GM10266 (cell line): Measurements from ENCODE around the gene FNDC11.
A peak's percentile ranks its signal among the peaks of the same experiment; 100 is the strongest.

Source experiments
- DNase-seq: peaks from one replicate; pipeline ENCODE4 v3.0.0; 2012; ENCODE audit errors: extremely low spot score
- CTCF ChIP-seq: IDR thresholded peaks from 2 replicates; pipeline ENCODE4 v1.5.1; 2012; ENCODE audit warnings: mild to moderate bottlenecking, low read depth; ENCODE audit not compliant: control insufficient read depth, insufficient read depth; ENCODE audit errors: missing control alignments

Gene FNDC11

GRCh38 chr20:63576311-63576710 lies 22.4 kb downstream of the FNDC11 start:
- no peak for TF ChIP-seq CTCF
- no peak for DNase-seq

DNA sequence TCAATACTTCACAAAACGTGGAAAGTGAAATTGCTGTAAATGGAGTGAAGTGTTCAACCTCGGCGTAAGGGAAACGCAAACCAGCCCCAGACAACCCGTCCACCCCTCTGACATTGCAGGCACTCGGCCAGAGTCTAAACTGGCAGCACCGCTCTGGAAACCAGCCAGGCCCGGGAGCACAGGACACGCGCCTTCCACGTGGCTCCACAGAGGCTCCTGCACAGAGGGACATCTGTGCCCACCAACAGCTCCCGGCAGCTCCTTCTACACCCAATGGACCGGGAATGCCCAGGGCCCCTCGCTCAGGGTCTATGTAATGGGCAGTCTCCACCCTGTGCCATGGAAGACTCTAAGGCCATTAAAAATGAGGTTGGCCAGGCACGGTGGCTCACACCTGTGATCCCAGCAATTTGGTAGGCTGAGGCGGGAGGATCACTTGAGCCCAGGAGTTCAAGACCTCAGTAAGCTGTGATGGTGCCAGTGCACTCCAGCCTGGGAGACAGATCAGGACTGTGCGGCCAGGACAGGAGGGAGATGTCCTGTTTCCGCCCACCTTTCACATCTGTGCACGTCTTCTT lies 23.4 kb downstream of the FNDC11 start:
- DNase-seq, result no peak
- TF ChIP-seq CTCF, result no peak

DNA sequence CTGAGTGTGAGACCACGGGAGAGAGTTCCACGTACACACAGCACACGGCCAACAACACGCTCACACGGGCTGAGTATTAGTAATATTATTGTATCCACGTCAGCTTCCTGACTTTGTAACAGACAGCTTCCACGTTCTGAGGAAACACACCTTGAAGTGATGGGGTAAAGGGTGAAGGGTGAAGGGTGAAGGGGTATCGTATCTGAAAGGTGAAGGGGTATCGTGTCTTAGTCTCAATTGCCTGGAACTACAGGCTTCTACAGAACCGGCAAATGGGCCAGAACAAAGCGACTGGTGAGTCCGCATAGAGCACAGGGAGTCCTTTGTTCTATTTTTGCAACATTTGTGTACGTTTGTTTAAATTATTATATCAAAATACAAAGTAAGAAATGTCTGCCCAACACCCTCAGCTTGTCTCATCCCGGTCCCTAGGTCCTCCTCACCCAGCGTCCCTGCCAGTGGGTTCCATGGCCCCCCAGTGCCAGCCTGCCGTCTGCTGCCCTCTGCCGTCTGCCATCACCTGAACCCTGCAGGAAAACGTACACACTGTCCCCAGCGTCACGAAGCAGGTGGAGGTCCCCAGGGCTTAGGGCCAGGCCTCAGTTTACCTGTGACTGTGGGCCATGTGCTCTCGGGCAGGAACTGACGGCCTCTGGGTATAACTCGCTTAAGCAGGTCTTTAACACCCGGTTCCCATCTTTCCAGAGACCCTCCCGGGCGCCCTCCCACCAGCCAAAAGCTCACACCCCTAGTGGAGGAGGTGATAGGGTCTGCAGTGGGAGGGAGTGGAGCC lies 24.5 kb downstream of the FNDC11 start:
- peak; percentile 27 for TF ChIP-seq CTCF
- no peak for DNase-seq

DNA sequence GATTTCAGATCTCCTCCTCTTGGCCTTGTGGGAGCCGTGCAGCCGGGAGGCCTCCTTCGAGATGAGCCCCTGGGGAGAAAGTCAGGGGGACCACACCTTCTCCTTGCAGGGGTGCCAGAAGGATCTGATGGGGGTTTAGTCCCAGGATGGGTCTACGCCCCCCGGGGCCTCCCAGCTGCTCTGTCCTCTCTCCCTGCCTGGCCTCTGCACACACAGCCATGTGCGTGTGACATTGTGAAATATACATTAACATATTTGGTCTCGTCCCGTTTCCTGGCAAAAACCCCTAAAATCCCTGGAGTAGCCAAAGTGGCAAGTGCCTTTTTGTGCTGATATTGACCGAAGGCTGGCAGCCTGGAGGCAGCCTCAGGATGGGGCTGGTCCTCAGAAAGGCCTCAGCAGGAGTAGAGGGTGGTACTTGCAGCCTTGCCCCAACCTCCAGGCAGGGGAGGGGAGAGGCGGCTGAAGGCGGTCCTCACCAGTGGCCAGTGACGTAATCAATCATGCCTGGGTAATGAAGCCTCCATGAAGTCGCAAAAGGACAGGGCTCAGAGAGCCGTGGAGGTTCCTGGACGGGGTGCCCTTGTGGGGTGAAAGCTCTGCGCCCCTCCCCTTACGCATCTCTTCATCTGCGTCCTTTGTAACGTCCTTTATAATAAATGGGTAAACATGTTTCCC lies 25.2 kb downstream of the FNDC11 start:
- no peak for DNase-seq
- no peak for TF ChIP-seq CTCF

- TF ChIP-seq CTCF, result peak; percentile 69
- DNase-seq, result peak; percentile 80
These were observed 27.0 kb downstream of the FNDC11 start for GRCh38 chr20:63580796-63581461.

DNA sequence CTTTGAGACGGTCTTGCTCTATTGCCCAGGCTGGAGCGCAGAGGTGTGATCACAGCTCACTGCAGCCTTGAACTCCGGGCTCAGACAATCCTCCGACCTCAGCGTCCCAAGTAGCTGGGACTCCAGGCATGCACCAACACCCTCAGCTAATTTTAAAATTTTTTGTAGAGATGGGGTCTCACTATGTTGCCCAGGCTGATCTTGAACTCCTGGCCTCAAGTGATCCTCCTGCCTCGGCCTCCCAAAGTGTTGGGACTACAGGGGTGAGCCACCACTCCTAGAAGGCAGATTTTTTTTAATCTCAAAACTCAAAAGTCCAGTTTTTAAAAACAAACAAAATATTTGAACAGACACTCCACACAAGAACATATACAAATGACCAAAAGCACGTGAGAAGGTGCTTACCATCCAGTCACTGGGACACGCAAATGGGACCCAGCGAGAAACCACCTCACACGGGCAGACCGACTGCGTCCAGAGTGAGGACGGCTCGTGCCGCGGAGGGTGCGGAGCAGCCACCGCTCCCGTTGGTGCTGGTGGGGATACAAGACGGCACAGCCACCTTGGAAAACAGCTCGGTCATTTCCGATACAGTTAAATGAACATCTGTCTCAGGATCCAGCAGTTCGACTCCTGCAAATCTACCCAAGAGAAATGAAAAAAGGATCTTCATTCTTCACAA lies 28.6 kb downstream of the FNDC11 start:
- no peak for DNase-seq
- no peak for TF ChIP-seq CTCF
